Activated CD8-positive, alpha-beta memory T cell treated with anti-CD3 and anti-CD28 coated beads, Interleukin-2, amount 10 ng/mL, durations not matched to agents 7 days and 5 days (primary cell): ENCODE measurements around the gene TAF11L8. TPM values are rescaled to one million over a fixed set of nuclear protein-coding genes. Genes with fewer than 3 reads are reported as not detected.

Experiments
- total RNA-seq, 2 experiments: library from RNA; stranded (reverse); gene quantifications; one replicate each; pipeline ENCODE4 v1.2.3, GENCODE V29; 2021

Gene TAF11L8
- total RNA-seq, 2 experiments from 2014 or later, result not detected

Other genes starting within 250 kb of the TAF11L8 start
- not detected for gene TAF11L2, start 92.7 kb downstream of the TAF11L8 start, total RNA-seq
- gene TAF11L3, start 72.6 kb downstream of the TAF11L8 start, total RNA-seq, result not detected
- gene TAF11L4, start 69.2 kb downstream of the TAF11L8 start, total RNA-seq, result not detected
- not detected for gene TAF11L5, start 65.7 kb downstream of the TAF11L8 start, total RNA-seq
- not detected for gene TAF11L6, start 62.3 kb downstream of the TAF11L8 start, total RNA-seq
- gene TAF11L7, start 5.2 kb downstream of the TAF11L8 start, total RNA-seq, result not detected
- not detected for gene TAF11L9, start 3.4 kb upstream of the TAF11L8 start, total RNA-seq
- gene TAF11L10, start 6.9 kb upstream of the TAF11L8 start, total RNA-seq, result not detected
- gene TAF11L11, start 13.2 kb upstream of the TAF11L8 start, total RNA-seq, result not detected
- gene TAF11L12, start 19.4 kb upstream of the TAF11L8 start, total RNA-seq, result not detected
- not detected for gene TAF11L13, start 41.1 kb upstream of the TAF11L8 start, total RNA-seq
- gene TAF11L14, start 43.5 kb upstream of the TAF11L8 start, total RNA-seq, result not detected